Measurements from ENCODE around the gene ELP2. TPM values are rescaled to one million over a fixed set of nuclear protein-coding genes. Genes with fewer than 3 reads are reported as not detected.

The ELP2 gene
- total RNA-seq, 2 experiments from 2014 or later, result 40.3 to 50.5 TPM

DNA sequence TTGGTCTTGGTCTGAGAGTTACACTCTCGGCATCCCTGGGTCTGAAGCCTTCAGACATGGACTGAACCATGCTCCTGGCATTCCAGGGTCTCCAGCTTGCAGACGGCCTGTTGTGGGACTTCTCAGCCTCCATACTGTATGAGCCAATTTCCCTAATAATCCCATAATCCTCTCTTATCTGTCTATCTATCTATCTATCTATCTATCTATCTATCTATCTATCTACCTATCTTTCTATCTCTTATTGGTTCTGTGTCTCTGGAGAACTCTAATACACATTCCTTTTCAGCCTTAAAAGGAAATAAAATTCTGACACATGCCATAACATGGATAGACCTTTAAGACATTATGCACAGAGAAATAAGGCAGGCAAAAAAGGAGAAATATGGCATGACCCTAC is 24.9 kb upstream of the ELP2 start:
- H3K4me1 ChIP-seq (ENCODE audit: insufficient read depth, low read length, poor library complexity, severe bottlenecking), result no peaks in the 10 kb centered on the region
- no peaks in the 10 kb centered on the region for H3K79me2 ChIP-seq (ENCODE audit: insufficient read depth, low read depth, low read length)
- intact Hi-C loops (cut with micrococcal nuclease; ENCODE audit: unreplicated experiment), result no loop called here
- no peaks in the 10 kb centered on the region; the same call in 1 of the 2 replicates for H3K36me3 ChIP-seq (ENCODE audit: insufficient read depth, low read length)
- no peaks in the 10 kb centered on the region for H3K9me3 ChIP-seq (ENCODE audit: low read length)
- H3K4me2 ChIP-seq (ENCODE audit: low read length), result no peak overlapping the region
- no peak for DNase-seq (ENCODE audit: low spot score)
- no peak for TF ChIP-seq EZH2phosphoT487 (IDR thresholded peaks at IDR 0.05; ENCODE audit: borderline replicate concordance, low read depth, low read length)
- TF ChIP-seq, protein P1, sequence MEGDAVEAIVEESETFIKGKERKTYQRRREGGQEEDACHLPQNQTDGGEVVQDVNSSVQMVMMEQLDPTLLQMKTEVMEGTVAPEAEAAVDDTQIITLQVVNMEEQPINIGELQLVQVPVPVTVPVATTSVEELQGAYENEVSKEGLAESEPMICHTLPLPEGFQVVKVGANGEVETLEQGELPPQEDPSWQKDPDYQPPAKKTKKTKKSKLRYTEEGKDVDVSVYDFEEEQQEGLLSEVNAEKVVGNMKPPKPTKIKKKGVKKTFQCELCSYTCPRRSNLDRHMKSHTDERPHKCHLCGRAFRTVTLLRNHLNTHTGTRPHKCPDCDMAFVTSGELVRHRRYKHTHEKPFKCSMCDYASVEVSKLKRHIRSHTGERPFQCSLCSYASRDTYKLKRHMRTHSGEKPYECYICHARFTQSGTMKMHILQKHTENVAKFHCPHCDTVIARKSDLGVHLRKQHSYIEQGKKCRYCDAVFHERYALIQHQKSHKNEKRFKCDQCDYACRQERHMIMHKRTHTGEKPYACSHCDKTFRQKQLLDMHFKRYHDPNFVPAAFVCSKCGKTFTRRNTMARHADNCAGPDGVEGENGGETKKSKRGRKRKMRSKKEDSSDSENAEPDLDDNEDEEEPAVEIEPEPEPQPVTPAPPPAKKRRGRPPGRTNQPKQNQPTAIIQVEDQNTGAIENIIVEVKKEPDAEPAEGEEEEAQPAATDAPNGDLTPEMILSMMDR (conservative IDR thresholded peaks at IDR 0.05; ENCODE audit: low read length), result no peak
- no peak overlapping the region for H2AFZ ChIP-seq (ENCODE audit: low read length)
- CTCF ChIA-PET (ENCODE audit: unreplicated experiment), result no interaction called here
- H4K20me1 ChIP-seq (ENCODE audit: insufficient read depth, low read length), result no peaks in the 10 kb centered on the region
- POLR2A ChIA-PET, result no interaction called here
- H3K27ac ChIP-seq (ENCODE audit: low read depth, low read length, poor library complexity, severe bottlenecking), result no peak overlapping the region
- no peak overlapping the region for H3K4me3 ChIP-seq (ENCODE audit: low read depth, low read length, poor library complexity, severe bottlenecking)
- no TSS peak for BruUV-seq (replicated peaks)
- no peaks in the 10 kb centered on the region for H3K9me2 ChIP-seq (ENCODE audit: insufficient read depth, low read length)

DNA sequence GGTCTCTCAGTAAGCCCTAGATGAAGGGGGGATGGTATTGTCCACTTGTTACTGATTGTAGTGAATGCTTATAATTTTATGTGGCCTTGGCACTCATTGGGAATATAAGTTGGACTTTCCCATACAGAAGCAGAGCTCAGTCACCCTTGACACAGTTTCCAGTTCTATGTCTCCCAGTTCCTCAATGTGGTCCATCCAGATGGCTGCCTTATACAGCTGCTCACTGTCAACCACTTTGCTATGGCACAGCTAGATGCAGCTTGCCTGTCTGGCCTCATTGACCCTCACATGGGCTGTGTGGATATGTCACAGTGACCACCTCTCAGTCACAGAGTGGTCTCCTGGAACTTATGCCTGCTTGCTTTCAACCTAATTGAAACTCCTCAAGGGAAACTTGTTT is 22.2 kb upstream of the ELP2 start:
- H3K36me3 ChIP-seq (ENCODE audit: insufficient read depth, low read length), result peaks cover 15% of the 10 kb centered on the region
- no peak for DNase-seq (ENCODE audit: low spot score)
- no peaks in the 10 kb centered on the region for H4K20me1 ChIP-seq (ENCODE audit: insufficient read depth, low read length)
- H3K4me1 ChIP-seq (ENCODE audit: insufficient read depth, low read length, poor library complexity, severe bottlenecking), result no peaks in the 10 kb centered on the region
- intact Hi-C loops (cut with micrococcal nuclease; ENCODE audit: unreplicated experiment), result no loop called here
- no peaks in the 10 kb centered on the region for H3K9me2 ChIP-seq (ENCODE audit: insufficient read depth, low read length)
- H3K9me3 ChIP-seq (ENCODE audit: low read length), result no peaks in the 10 kb centered on the region
- no peak overlapping the region for H3K4me2 ChIP-seq (ENCODE audit: low read length)
- H3K79me2 ChIP-seq (ENCODE audit: insufficient read depth, low read depth, low read length), result no peaks in the 10 kb centered on the region
- no TSS peak for BruUV-seq (replicated peaks)
- POLR2A ChIA-PET, result interaction anchor here (0.7 kb wide), 2 partner anchors 486 to 954 kb away, joined by 5 read pairs; no protein-coding TSS in a partner anchor
- no peak for TF ChIP-seq EZH2phosphoT487 (IDR thresholded peaks at IDR 0.05; ENCODE audit: borderline replicate concordance, low read depth, low read length)
- TF ChIP-seq, protein P1 (conservative IDR thresholded peaks at IDR 0.05; ENCODE audit: low read length), result no peak
- no peak overlapping the region for H3K27ac ChIP-seq (ENCODE audit: low read depth, low read length, poor library complexity, severe bottlenecking)
- no peak overlapping the region for H2AFZ ChIP-seq (ENCODE audit: low read length)
- no peak overlapping the region for H3K4me3 ChIP-seq (ENCODE audit: low read depth, low read length, poor library complexity, severe bottlenecking)
- CTCF ChIA-PET (ENCODE audit: unreplicated experiment), result no interaction called here

DNA sequence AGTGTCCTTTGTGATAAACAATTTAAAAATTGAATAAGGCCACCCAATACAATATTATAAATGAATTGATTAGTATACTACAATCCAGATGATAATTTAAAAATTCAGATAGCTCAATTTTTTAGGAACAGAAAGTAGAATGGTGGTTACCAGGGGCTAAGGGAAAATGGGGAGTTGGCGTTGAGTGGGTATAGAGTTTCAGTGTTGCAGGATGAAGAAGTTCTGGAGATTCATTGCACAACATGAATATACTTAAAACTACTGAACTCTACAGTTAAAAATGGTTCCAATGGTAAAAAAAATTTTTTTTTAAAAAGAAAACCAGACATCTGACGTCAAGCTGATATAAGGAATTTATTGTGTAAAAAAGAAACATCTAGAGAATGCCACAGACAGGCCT is 21.5 kb upstream of the ELP2 start:
- Histone ChIP-seq H3K36me3 (ENCODE audit: insufficient read depth, low read length) (peaks cover 22% of the 10 kb centered on the region), H3K9me3 (ENCODE audit: low read length) (no peaks in the 10 kb centered on the region), H3K4me3 (ENCODE audit: low read depth, low read length, poor library complexity, severe bottlenecking) (no peak overlapping the region), H3K79me2 (ENCODE audit: insufficient read depth, low read depth, low read length) (no peaks in the 10 kb centered on the region), H3K27ac (ENCODE audit: low read depth, low read length, poor library complexity, severe bottlenecking) (no peak overlapping the region), H3K9me2 (ENCODE audit: insufficient read depth, low read length) (no peaks in the 10 kb centered on the region), H2AFZ (ENCODE audit: low read length) (no peak overlapping the region), H3K4me2 (ENCODE audit: low read length) (no peak overlapping the region), H3K4me1 (ENCODE audit: insufficient read depth, low read length, poor library complexity, severe bottlenecking) (no peaks in the 10 kb centered on the region), H4K20me1 (ENCODE audit: insufficient read depth, low read length) (no peaks in the 10 kb centered on the region)
- CTCF ChIA-PET (ENCODE audit: unreplicated experiment), result no interaction called here
- TF ChIP-seq, protein P1 (conservative IDR thresholded peaks at IDR 0.05; ENCODE audit: low read length), result no peak
- TF ChIP-seq EZH2phosphoT487 (IDR thresholded peaks at IDR 0.05; ENCODE audit: borderline replicate concordance, low read depth, low read length), result no peak
- POLR2A ChIA-PET, result interaction anchor here (0.5 to 0.7 kb wide), 3 partner anchors 29 to 953 kb away, joined by 3 to 5 read pairs (median 5); no protein-coding TSS in a partner anchor
- intact Hi-C loops (cut with micrococcal nuclease; ENCODE audit: unreplicated experiment), result no loop called here
- no peak for DNase-seq (ENCODE audit: low spot score)
- no TSS peak for BruUV-seq (replicated peaks)

All from OCI-LY7 (cell line).